Activated CD4-positive, alpha-beta memory T cell treated with anti-CD3 and anti-CD28 coated beads, Interleukin-2, amount 10 ng/mL, durations not matched to agents 7 days and 5 days (primary cell): ENCODE results near the gene SPON2. TPM values are rescaled to one million over a fixed set of nuclear protein-coding genes. Genes with fewer than 3 reads are reported as not detected.
A peak's percentile ranks its signal among the peaks of the same experiment; 100 is the strongest.

ENCODE experiments used
- CTCF ChIA-PET: fragments of 350-600 bp; sonication (Branson Sonifier 250); formaldehyde crosslinking; loops from one replicate; lab custom pipeline; 2021; ENCODE audit warnings: antibody characterized with exemption, inconsistent platforms; lab: Charles Lee
- POLR2A ChIA-PET: fragments of 350-600 bp; sonication (Branson Sonifier 250); formaldehyde crosslinking; loops from one replicate; lab custom pipeline; 2021; ENCODE audit warnings: antibody characterized with exemption; lab: Charles Lee
- DNase-seq: peaks from one replicate; pipeline ENCODE4 v3.0.0-alpha.2; 2020
- H3K27ac Mint-ChIP-seq: one replicate; pipeline ENCODE4 v1.8.0; 2021; ENCODE audit warnings: mild to moderate bottlenecking, mixed read lengths
- H3K27me3 Mint-ChIP-seq: one replicate; pipeline ENCODE4 v1.8.0; 2021; ENCODE audit warnings: mixed read lengths
- H3K36me3 Mint-ChIP-seq: one replicate; pipeline ENCODE4 v1.8.0; 2021; ENCODE audit warnings: low read depth, mixed read lengths
- H3K4me1 Mint-ChIP-seq: one replicate; pipeline ENCODE4 v1.8.0; 2021; ENCODE audit warnings: mixed read lengths
- H3K4me3 Mint-ChIP-seq: one replicate; pipeline ENCODE4 v1.8.0; 2021; ENCODE audit warnings: mild to moderate bottlenecking, mixed read lengths
- H3K9me3 Mint-ChIP-seq: one replicate; pipeline ENCODE4 v1.8.0; 2021; ENCODE audit warnings: mixed read lengths
- total RNA-seq, 2 experiments: library from RNA; stranded (reverse); gene quantifications; one replicate each; pipeline ENCODE4 v1.2.3, GENCODE V29; 2021

The SPON2 gene
- total RNA-seq, 2 experiments from 2014 or later: 22.8 to 24.6 TPM

GRCh38 chr4:1198098-1198844 is 25.9 kb upstream of the SPON2 start:
- DNase-seq: peak; percentile 4
- no peak overlapping the region for H3K4me3 Mint-ChIP-seq
- ChIA-PET POLR2A (no interaction called here), CTCF (no interaction called here)
- peaks cover 20% of the 10 kb centered on the region for H3K36me3 Mint-ChIP-seq
- H3K27ac Mint-ChIP-seq: no peak overlapping the region
- H3K4me1 Mint-ChIP-seq: peaks cover 42% of the 10 kb centered on the region
- H3K27me3 Mint-ChIP-seq: no peaks in the 10 kb centered on the region
- H3K9me3 Mint-ChIP-seq: no peaks in the 10 kb centered on the region

- peak; percentile 16 for DNase-seq
- peaks cover 26% of the 10 kb centered on the region for H3K4me1 Mint-ChIP-seq
- H3K9me3 Mint-ChIP-seq: no peaks in the 10 kb centered on the region
- no peaks in the 10 kb centered on the region for H3K27me3 Mint-ChIP-seq
- peaks cover 20% of the 10 kb centered on the region for H3K36me3 Mint-ChIP-seq
- ChIA-PET CTCF (no interaction called here), POLR2A (interaction anchor here (1.4 kb wide), 1 partner anchor 52 kb away, joined by 3 read pairs; the partner anchor contains the start of gene CTBP1)
- no peak overlapping the region for H3K4me3 Mint-ChIP-seq
- no peak overlapping the region for H3K27ac Mint-ChIP-seq
Measured at GRCh38 chr4:1196421-1197183, 24.2 kb upstream of the SPON2 start.

- ChIA-PET POLR2A (interaction anchor here (1.4 kb wide), 1 partner anchor 53 kb away, joined by 3 read pairs; the partner anchor contains the start of gene CTBP1), CTCF (no interaction called here)
- DNase-seq: peak; percentile 6
- Mint-ChIP-seq H3K4me3 (no peak overlapping the region), H3K9me3 (no peaks in the 10 kb centered on the region), H3K27me3 (no peaks in the 10 kb centered on the region), H3K27ac (no peak overlapping the region), H3K36me3 (peaks cover 20% of the 10 kb centered on the region), H3K4me1 (peaks cover 23% of the 10 kb centered on the region)
Measured at GRCh38 chr4:1195891-1196401, 23.6 kb upstream of the SPON2 start.

GRCh38 chr4:1195109-1195671 is 22.8 kb upstream of the SPON2 start:
- no peaks in the 10 kb centered on the region for H3K9me3 Mint-ChIP-seq

GRCh38 chr4:1194010-1194900 is 21.9 kb upstream of the SPON2 start:
- Mint-ChIP-seq H3K4me1 (peaks cover 10% of the 10 kb centered on the region), H3K27ac (no peak overlapping the region), H3K9me3 (no peaks in the 10 kb centered on the region), H3K4me3 (no peak overlapping the region), H3K27me3 (no peaks in the 10 kb centered on the region), H3K36me3 (peaks cover 18% of the 10 kb centered on the region)
- DNase-seq: peak; percentile 12
- ChIA-PET CTCF (no interaction called here), POLR2A (no interaction called here)

More at GRCh38 chr4:1195109-1195671, 22.8 kb upstream of the SPON2 start:
- Mint-ChIP-seq H3K36me3 (peaks cover 20% of the 10 kb centered on the region), H3K4me1 (peaks cover 18% of the 10 kb centered on the region), H3K27ac (no peak overlapping the region), H3K4me3 (no peak overlapping the region), H3K27me3 (no peaks in the 10 kb centered on the region)
- CTCF ChIA-PET: no interaction called here
- DNase-seq: peak; percentile 15
- POLR2A ChIA-PET: no interaction called here

- peak; percentile 14 for DNase-seq
- CTCF ChIA-PET: no interaction called here
- H3K4me1 Mint-ChIP-seq: peaks cover 9% of the 10 kb centered on the region
Measured at GRCh38 chr4:1193206-1194009, 21.0 kb upstream of the SPON2 start.

GRCh38 chr4:1192493-1193205 is 20.3 kb upstream of the SPON2 start:
- CTCF ChIA-PET: no interaction called here
- H3K27ac Mint-ChIP-seq: no peak overlapping the region
- peaks cover 2% of the 10 kb centered on the region for H3K27me3 Mint-ChIP-seq
- peaks cover 9% of the 10 kb centered on the region for H3K4me1 Mint-ChIP-seq
- DNase-seq: peak; percentile 11
- peaks cover 11% of the 10 kb centered on the region for H3K36me3 Mint-ChIP-seq
- H3K4me3 Mint-ChIP-seq: no peak overlapping the region
- POLR2A ChIA-PET: interaction anchor here (0.6 to 2.0 kb wide), 3 partner anchors 10 to 19 kb away, joined by 3 to 9 read pairs (median 3); no protein-coding TSS in a partner anchor
- no peaks in the 10 kb centered on the region for H3K9me3 Mint-ChIP-seq

More at GRCh38 chr4:1193206-1194009, 21.0 kb upstream of the SPON2 start:
- H3K27me3 Mint-ChIP-seq: peaks cover 2% of the 10 kb centered on the region
- H3K9me3 Mint-ChIP-seq: no peaks in the 10 kb centered on the region
- no peak overlapping the region for H3K27ac Mint-ChIP-seq
- POLR2A ChIA-PET: interaction anchor here (2.0 kb wide), 1 partner anchor 9 kb away, joined by 9 read pairs; no protein-coding TSS in a partner anchor
- H3K36me3 Mint-ChIP-seq: peaks cover 16% of the 10 kb centered on the region
- no peak overlapping the region for H3K4me3 Mint-ChIP-seq

GRCh38 chr4:1192091-1192492 is 19.7 kb upstream of the SPON2 start:
- Mint-ChIP-seq H3K4me1 (peaks cover 10% of the 10 kb centered on the region), H3K36me3 (peaks cover 6% of the 10 kb centered on the region), H3K4me3 (no peak overlapping the region), H3K9me3 (no peaks in the 10 kb centered on the region), H3K27ac (no peak overlapping the region), H3K27me3 (peaks cover 2% of the 10 kb centered on the region)
- ChIA-PET POLR2A (interaction anchor here (0.6 to 2.0 kb wide), 3 partner anchors 9 to 20 kb away, joined by 3 to 9 read pairs (median 3); no protein-coding TSS in a partner anchor), CTCF (no interaction called here)
- DNase-seq: peak; percentile 14

- Mint-ChIP-seq H3K9me3 (no peaks in the 10 kb centered on the region), H3K4me3 (no peak overlapping the region), H3K4me1 (peaks cover 13% of the 10 kb centered on the region), H3K27me3 (peaks cover 2% of the 10 kb centered on the region), H3K36me3 (peaks cover 1% of the 10 kb centered on the region), H3K27ac (no peak overlapping the region)
- CTCF ChIA-PET: no interaction called here
- peak; percentile 14 for DNase-seq
- POLR2A ChIA-PET: interaction anchor here (1.1 to 2.0 kb wide), 2 partner anchors 11 to 20 kb away, joined by 3 to 9 read pairs; no protein-coding TSS in a partner anchor
Measured at GRCh38 chr4:1191621-1192020, 19.2 kb upstream of the SPON2 start.

- Mint-ChIP-seq H3K27me3 (peaks cover 6% of the 10 kb centered on the region), H3K36me3 (peaks cover 5% of the 10 kb centered on the region), H3K27ac (peak overlapping the region; percentile 5), H3K4me3 (no peak overlapping the region), H3K4me1 (peaks cover 35% of the 10 kb centered on the region), H3K9me3 (peaks cover 4% of the 10 kb centered on the region)
- CTCF ChIA-PET: interaction anchor here (1.1 to 2.0 kb wide), 5 partner anchors 15 to 81 kb away, joined by 3 to 5 read pairs (median 3); no protein-coding TSS in a partner anchor
- peak; percentile 58 for DNase-seq
- POLR2A ChIA-PET: interaction anchor here (0.8 to 1.0 kb wide), 3 partner anchors 30 to 63 kb away, joined by 3 to 4 read pairs (median 3); no protein-coding TSS in a partner anchor
Measured at GRCh38 chr4:1187182-1187581, 14.8 kb upstream of the SPON2 start.
